OCI-LY3 (cell line): ENCODE measurements around the gene IL21R.
A peak's percentile ranks its signal among the peaks of the same experiment; 100 is the strongest.

Experiments used
- H2AFZ ChIP-seq: fragments of 200-600, 300-600 bp; shearing (Covaris generic); 2 replicates; pipeline ENCODE4 v1.6.0; 2014; ENCODE audit warnings: antibody characterized with exemption, low read depth, low read length
- H3K27ac ChIP-seq: fragments of 200-600, 300-600 bp; sonication (generic); 2 replicates; pipeline ENCODE4 v1.5.1; 2014; ENCODE audit warnings: mild to moderate bottlenecking, low read length, moderate library complexity, mixed read lengths
- H3K27me3 ChIP-seq: fragments of 200-600, 300-600 bp; sonication (generic); 2 replicates; pipeline ENCODE4 v1.6.1; 2014; ENCODE audit warnings: low read depth, low read length, mixed read lengths
- H3K36me3 ChIP-seq: fragments of 200-600, 300-600 bp; sonication (generic); replicated peaks from 2 replicates; pipeline ENCODE3; 2014; ENCODE audit warnings: low read depth, low read length, mixed read lengths
- H3K4me1 ChIP-seq: fragments of 300-600, 200-600 bp; sonication (generic); 2 replicates; pipeline ENCODE4 v1.6.1; 2014; ENCODE audit warnings: low read length, mixed read lengths
- H3K4me2 ChIP-seq: fragments of 200-600, 300-600 bp; sonication (generic); 2 replicates; pipeline ENCODE4 v1.6.1; 2014; ENCODE audit warnings: low read length, mixed read lengths
- H3K4me3 ChIP-seq: fragments of 300-600, 200-600 bp; sonication (generic); 2 replicates; pipeline ENCODE4 v1.5.1; 2014; ENCODE audit warnings: antibody characterized with exemption, mild to moderate bottlenecking, low read length, moderate library complexity
- H3K79me2 ChIP-seq: fragments of 300-600, 200-600 bp; shearing (Covaris generic); 2 replicates; pipeline ENCODE4 v1.6.1; 2014; ENCODE audit warnings: mild to moderate bottlenecking, low read length, mixed read lengths
- H3K9ac ChIP-seq: fragments of 300-600, 200-600 bp; shearing (Covaris generic); 2 replicates; pipeline ENCODE4 v1.6.0; 2014; ENCODE audit warnings: mild to moderate bottlenecking, low read length, moderate library complexity
- H3K9me3 ChIP-seq: fragments of 200-600, 300-600 bp; shearing (Covaris generic); 2 replicates; pipeline ENCODE4 v1.6.1; 2014; ENCODE audit warnings: low read length, mixed read lengths; ENCODE audit not compliant: insufficient read depth
- H4K20me1 ChIP-seq: fragments of 200-600, 300-600 bp; sonication (generic); 2 replicates; pipeline ENCODE4 v1.6.1; 2016; ENCODE audit warnings: low read length, mixed read lengths; ENCODE audit not compliant: insufficient read depth
- CTCF ChIP-seq: fragments of 200-600, 300-600 bp; sonication (generic); IDR thresholded peaks from 2 replicates; pipeline ENCODE4 v1.5.1; 2014; ENCODE audit warnings: antibody characterized with exemption, low read length, low read depth
- EZH2phosphoT487 ChIP-seq: fragments of 200-600 bp; shearing (Covaris generic); IDR thresholded peaks from 2 replicates; pipeline ENCODE4 v1.6.1; 2018; ENCODE audit warnings: antibody characterized with exemption, mixed run types, low read depth

The IL21R gene

DNA sequence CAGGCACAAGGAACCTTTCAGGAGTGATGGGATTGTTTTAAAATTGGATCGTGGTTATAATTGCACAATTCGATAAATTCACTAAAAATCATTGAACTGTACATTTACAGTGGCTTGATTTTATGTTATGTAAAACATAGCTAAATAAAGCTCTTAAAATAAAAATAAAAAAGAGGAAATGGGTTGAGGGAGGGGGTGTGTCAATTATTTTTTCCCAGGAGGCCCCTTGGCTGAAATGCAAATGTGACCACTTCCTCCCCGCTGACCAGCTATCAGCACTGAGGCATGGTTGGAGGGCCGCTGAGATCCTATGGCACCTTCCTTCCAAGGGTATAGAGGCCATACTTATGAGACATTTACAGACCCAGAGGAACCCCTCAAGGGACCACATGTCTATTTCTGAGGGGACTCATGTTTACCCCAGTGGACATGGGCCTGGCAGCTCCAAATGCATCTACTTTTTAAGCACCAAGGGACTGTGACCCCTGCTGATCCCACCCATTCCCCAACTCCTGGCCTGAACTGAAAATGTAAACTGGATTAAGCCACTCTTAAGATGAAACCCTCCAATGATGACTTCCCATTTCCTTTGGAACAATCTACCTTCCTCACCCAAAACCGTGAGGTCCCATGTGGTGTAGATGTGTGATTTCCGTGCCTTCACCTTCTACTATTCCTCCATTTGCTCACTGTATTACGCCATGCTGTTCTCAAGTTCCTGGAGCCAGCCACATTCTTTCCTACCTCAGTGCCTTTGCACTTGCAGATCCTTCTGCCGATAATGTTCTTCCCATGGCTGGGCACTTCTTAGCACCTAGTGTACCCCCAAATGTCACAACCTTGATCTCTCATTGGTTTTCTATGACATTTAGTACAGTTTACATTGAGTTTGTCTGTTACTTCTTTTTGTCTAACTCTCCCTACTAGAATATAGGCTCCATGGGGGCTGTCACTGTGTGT lies 2.8 kb upstream of the IL21R start:
- Histone ChIP-seq H3K9ac (peak overlapping the region; percentile 41), H3K79me2 (peaks cover 46% of the 10 kb centered on the region), H3K27ac (peak overlapping the region; percentile 98), H4K20me1 (no peaks in the 10 kb centered on the region), H3K4me3 (peak overlapping the region; percentile 16), H2AFZ (no peak overlapping the region), H3K4me2 (peak overlapping the region; percentile 62), H3K4me1 (peaks cover 52% of the 10 kb centered on the region), H3K36me3 (peaks cover 25% of the 10 kb centered on the region), H3K9me3 (peaks cover 11% of the 10 kb centered on the region; the same call in 1 of the 2 replicates), H3K27me3 (no peaks in the 10 kb centered on the region)
- TF ChIP-seq CTCF = no peak
- TF ChIP-seq EZH2phosphoT487 = no peak

DNA sequence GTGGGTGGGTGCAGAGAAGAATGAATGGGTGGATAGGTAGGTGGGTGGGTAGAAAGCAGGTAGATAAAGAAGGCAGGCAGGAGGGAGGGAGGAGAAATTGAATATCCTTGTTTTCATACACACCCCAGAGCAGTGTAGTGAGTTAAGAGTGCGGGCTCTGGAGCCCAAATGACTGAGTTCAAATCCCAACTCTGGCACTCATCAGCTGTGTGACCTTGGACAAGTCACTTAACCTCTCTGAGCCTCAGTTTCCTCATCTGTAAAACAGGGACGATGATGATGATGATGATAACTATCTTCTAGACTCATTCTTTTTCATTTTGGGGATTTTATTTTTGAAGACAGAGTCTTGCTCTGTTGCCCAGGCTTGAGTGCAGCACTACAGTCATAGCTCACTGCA lies 2.0 kb upstream of the IL21R start:
- peaks cover 32% of the 10 kb centered on the region for H3K36me3 ChIP-seq

DNA sequence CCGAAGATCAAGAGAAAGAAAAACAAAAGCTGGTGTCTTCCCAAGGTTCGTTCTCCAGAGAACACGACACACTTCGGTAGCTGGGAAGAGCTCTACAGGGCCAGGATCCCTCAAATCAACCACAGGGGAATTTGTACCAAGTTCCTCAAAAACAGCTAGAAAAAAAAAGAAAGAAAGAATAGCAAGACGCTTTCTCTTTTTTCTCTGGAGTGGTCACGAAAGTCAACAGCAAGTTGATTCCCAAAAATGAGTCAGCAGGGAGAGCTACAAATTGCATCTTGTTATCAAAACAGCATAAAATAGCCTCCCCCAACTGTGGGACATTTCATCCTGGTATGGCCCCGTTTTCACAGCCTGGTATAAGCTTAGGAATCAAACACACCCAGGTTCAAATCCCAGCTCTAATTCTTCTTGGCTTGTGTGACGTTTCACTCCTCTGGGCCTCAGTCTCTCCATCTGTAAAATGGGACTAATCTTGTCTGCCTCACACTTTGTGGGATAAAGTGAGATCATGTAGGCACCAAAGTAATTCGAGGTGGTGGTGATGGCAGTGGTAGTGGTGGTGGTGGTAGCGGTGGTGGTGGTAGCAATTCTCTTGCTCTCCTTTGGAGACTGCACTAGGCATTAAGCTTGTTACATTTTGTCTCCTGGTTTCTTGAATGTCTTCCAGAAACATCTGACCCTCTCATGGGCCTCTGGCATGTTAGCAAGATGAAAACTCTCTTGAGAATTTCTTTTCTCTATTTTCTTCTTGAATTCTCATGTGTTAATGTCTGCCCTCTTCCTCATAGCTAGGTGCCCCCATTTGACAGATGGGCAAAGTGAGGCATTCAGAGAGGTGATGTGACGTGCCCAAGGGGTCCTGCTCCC lies 988 bp upstream of the IL21R start:
- no peak for TF ChIP-seq CTCF
- TF ChIP-seq EZH2phosphoT487 = no peak
- Histone ChIP-seq H3K4me3 (peak overlapping the region; percentile 96), H3K27ac (peak overlapping the region; percentile 98), H3K4me2 (peak overlapping the region; percentile 100), H3K9me3 (peaks cover 9% of the 10 kb centered on the region; the same call in 1 of the 2 replicates), H3K4me1 (peaks cover 67% of the 10 kb centered on the region), H3K36me3 (peaks cover 34% of the 10 kb centered on the region), H4K20me1 (no peaks in the 10 kb centered on the region), H3K9ac (peak overlapping the region; percentile 100), H3K79me2 (peaks cover 64% of the 10 kb centered on the region), H2AFZ (no peak overlapping the region; the same call in 1 of the 2 replicates), H3K27me3 (no peaks in the 10 kb centered on the region)

More for the DNA sequence above, 2.0 kb upstream of the IL21R start:
- Histone ChIP-seq H3K27me3 (no peaks in the 10 kb centered on the region), H3K4me1 (peaks cover 59% of the 10 kb centered on the region), H3K9me3 (peaks cover 11% of the 10 kb centered on the region; the same call in 1 of the 2 replicates), H3K27ac (peak overlapping the region; percentile 98), H4K20me1 (no peaks in the 10 kb centered on the region), H3K9ac (no peak overlapping the region), H3K4me2 (no peak overlapping the region), H3K79me2 (peaks cover 54% of the 10 kb centered on the region), H2AFZ (no peak overlapping the region), H3K4me3 (no peak overlapping the region)
- TF ChIP-seq EZH2phosphoT487 = no peak
- no peak for TF ChIP-seq CTCF
